Natural killer cell (primary cell): ENCODE data around the gene RREB1. TPM values are rescaled to one million over a fixed set of nuclear protein-coding genes. Genes with fewer than 3 reads are reported as not detected.

ENCODE experiments used
- ATAC-seq, 3 donors: fragments of 150-1000 bp in 2 of 3; fragments of 200-7000 bp in 1 of 3; cut with Tn5 transposase; 1 replicate in 1 of 3; 2 replicates in 2 of 3; pipeline ENCODE4 v1.10.0; 2021; ENCODE audit warnings: mild to moderate bottlenecking in 2 of 3, moderate library complexity in 2 of 3
- DNase-seq, 2 donors: peaks; one replicate each; pipeline versions ENCODE4 v3.0.0 to v3.0.0-alpha.2; 2013 to 2021; ENCODE audit warnings: mixed read lengths in 1 of 2
- H3K27ac ChIP-seq: one replicate; pipeline ENCODE4 v1.5.1; 2013; ENCODE audit warnings: mild to moderate bottlenecking, low read length
- H3K27me3 ChIP-seq: one replicate; pipeline ENCODE4 v1.6.1; 2013; ENCODE audit warnings: low read length; ENCODE audit not compliant: control insufficient read depth, insufficient read depth
- H3K36me3 ChIP-seq: one replicate; pipeline ENCODE4 v1.6.1; 2013; ENCODE audit warnings: low read length; ENCODE audit not compliant: control insufficient read depth, insufficient read depth
- H3K4me1 ChIP-seq: one replicate; pipeline ENCODE4 v1.6.1; 2013; ENCODE audit warnings: low read length; ENCODE audit not compliant: control insufficient read depth, insufficient read depth
- H3K4me3 ChIP-seq: one replicate; pipeline ENCODE4 v1.5.1; 2013; ENCODE audit warnings: low read length
- H3K9me3 ChIP-seq: one replicate; pipeline ENCODE4 v1.6.1; 2013; ENCODE audit warnings: low read length; ENCODE audit not compliant: control insufficient read depth, insufficient read depth
- H3K27ac Mint-ChIP-seq, 2 donors: one replicate each; pipeline ENCODE4 v1.8.0; 2022; ENCODE audit warnings: mild to moderate bottlenecking in 2 of 2, mixed read lengths in 2 of 2, moderate library complexity in 1 of 2
- H3K27me3 Mint-ChIP-seq, 2 donors: one replicate each; pipeline ENCODE4 v1.8.0; 2022; ENCODE audit warnings: low read depth in 2 of 2, mixed read lengths in 2 of 2
- H3K36me3 Mint-ChIP-seq: one replicate; pipeline ENCODE4 v1.8.0; 2022; ENCODE audit warnings: mixed read lengths
- H3K4me1 Mint-ChIP-seq, 2 donors: one replicate each; pipeline ENCODE4 v1.8.0; 2022; ENCODE audit warnings: mixed read lengths in 2 of 2
- H3K4me3 Mint-ChIP-seq: one replicate; pipeline ENCODE4 v1.8.0; 2022; ENCODE audit warnings: mild to moderate bottlenecking, moderate library complexity, mixed read lengths
- H3K9me3 Mint-ChIP-seq, 2 donors: one replicate each; pipeline ENCODE4 v1.8.0; 2022; ENCODE audit warnings: mixed read lengths in 2 of 2
- WGBS: methylation state at CpG from one replicate; pipeline ENCODE4 v1.1.7; 2013; ENCODE audit warnings: missing lambda C conversion rate; ENCODE audit not compliant: insufficient coverage; 5-methylcytosine and 5-hydroxymethylcytosine counted together
- intact Hi-C: fragments of 100-400 bp; cut with micrococcal nuclease; formaldehyde crosslinking; loops from one replicate; pipeline ENCODE4 v1.14.2; 2022
- total RNA-seq, 4 donors: library from RNA; stranded (reverse); fragments of 120-200 nt in 1 of 4; gene quantifications; one replicate each; pipeline versions ENCODE4 v1.2.3 to v1.2.4, GENCODE V29; 2013 to 2022
- TF ChIP-seq, protein P1 (sequence below): fragments of 200-600 bp; IDR thresholded peaks from one replicate; pipeline ENCODE4 v1.8.0; 2022; ENCODE audit warnings: antibody characterized with exemption

The RREB1 gene
- total RNA-seq, 3 donors from 2014 or later (not counting 1 experiment from before 2014, with no cell fraction given), result 42.2 to 51.8 (median 44.0) TPM

GRCh38 chr6:7062451-7063162 is 45.2 kb upstream of the RREB1 start:
- intact Hi-C loops, result no loop called here
- no peaks in the 10 kb centered on the region for H3K9me3 ChIP-seq
- H3K36me3 Mint-ChIP-seq, result no peaks in the 10 kb centered on the region
- H3K27ac ChIP-seq, result no peak overlapping the region
- ATAC-seq, result no peak
- H3K4me1 ChIP-seq, result no peaks in the 10 kb centered on the region
- no peaks in the 10 kb centered on the region for H3K4me1 Mint-ChIP-seq
- WGBS, result 71% methylated on average over 9 of the region's 11 CpGs
- H3K27ac Mint-ChIP-seq, result no peak overlapping the region
- H3K27me3 ChIP-seq, result no peaks in the 10 kb centered on the region
- TF ChIP-seq, protein P1, sequence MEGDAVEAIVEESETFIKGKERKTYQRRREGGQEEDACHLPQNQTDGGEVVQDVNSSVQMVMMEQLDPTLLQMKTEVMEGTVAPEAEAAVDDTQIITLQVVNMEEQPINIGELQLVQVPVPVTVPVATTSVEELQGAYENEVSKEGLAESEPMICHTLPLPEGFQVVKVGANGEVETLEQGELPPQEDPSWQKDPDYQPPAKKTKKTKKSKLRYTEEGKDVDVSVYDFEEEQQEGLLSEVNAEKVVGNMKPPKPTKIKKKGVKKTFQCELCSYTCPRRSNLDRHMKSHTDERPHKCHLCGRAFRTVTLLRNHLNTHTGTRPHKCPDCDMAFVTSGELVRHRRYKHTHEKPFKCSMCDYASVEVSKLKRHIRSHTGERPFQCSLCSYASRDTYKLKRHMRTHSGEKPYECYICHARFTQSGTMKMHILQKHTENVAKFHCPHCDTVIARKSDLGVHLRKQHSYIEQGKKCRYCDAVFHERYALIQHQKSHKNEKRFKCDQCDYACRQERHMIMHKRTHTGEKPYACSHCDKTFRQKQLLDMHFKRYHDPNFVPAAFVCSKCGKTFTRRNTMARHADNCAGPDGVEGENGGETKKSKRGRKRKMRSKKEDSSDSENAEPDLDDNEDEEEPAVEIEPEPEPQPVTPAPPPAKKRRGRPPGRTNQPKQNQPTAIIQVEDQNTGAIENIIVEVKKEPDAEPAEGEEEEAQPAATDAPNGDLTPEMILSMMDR, result no peak
- no peak overlapping the region for H3K4me3 Mint-ChIP-seq
- no peaks in the 10 kb centered on the region for H3K27me3 Mint-ChIP-seq
- no peak overlapping the region for H3K4me3 ChIP-seq
- H3K9me3 Mint-ChIP-seq, result no peaks in the 10 kb centered on the region
- no peaks in the 10 kb centered on the region for H3K36me3 ChIP-seq
- DNase-seq, result no peak

GRCh38 chr6:7067305-7067704 is 40.5 kb upstream of the RREB1 start:
- no peaks in the 10 kb centered on the region for H3K27me3 Mint-ChIP-seq
- ATAC-seq, result no peak
- H3K36me3 Mint-ChIP-seq, result no peaks in the 10 kb centered on the region
- H3K4me1 Mint-ChIP-seq, result no peaks in the 10 kb centered on the region
- Histone ChIP-seq H3K9me3 (no peaks in the 10 kb centered on the region), H3K27me3 (no peaks in the 10 kb centered on the region), H3K4me3 (no peak overlapping the region), H3K27ac (no peak overlapping the region), H3K36me3 (no peaks in the 10 kb centered on the region), H3K4me1 (no peaks in the 10 kb centered on the region)
- H3K4me3 Mint-ChIP-seq, result no peak overlapping the region
- intact Hi-C loops, result no loop called here
- TF ChIP-seq, protein P1, result no peak
- 84% methylated on average over 3 of the region's 3 CpGs for WGBS
- H3K27ac Mint-ChIP-seq, result no peak overlapping the region
- no peaks in the 10 kb centered on the region for H3K9me3 Mint-ChIP-seq
- DNase-seq, result no peak

- Histone ChIP-seq H3K4me1 (peaks cover 11% of the 10 kb centered on the region), H3K27ac (no peak overlapping the region), H3K4me3 (no peak overlapping the region), H3K27me3 (no peaks in the 10 kb centered on the region), H3K9me3 (no peaks in the 10 kb centered on the region), H3K36me3 (no peaks in the 10 kb centered on the region)
- no peak overlapping the region for H3K4me3 Mint-ChIP-seq
- intact Hi-C loops, result no loop called here
- H3K4me1 Mint-ChIP-seq, result peaks cover 19 to 20% of the 10 kb centered on the region in 2 donors
- no peak for DNase-seq
- H3K27me3 Mint-ChIP-seq, result no peaks in the 10 kb centered on the region
- WGBS, result 95% methylated on average over 2 of the region's 2 CpGs
- TF ChIP-seq, protein P1, result no peak
- no peaks in the 10 kb centered on the region for H3K9me3 Mint-ChIP-seq
- H3K36me3 Mint-ChIP-seq, result no peaks in the 10 kb centered on the region
- ATAC-seq, result no peak
- no peak overlapping the region for H3K27ac Mint-ChIP-seq
Observed at GRCh38 chr6:7071405-7071804, 36.4 kb upstream of the RREB1 start.
